Hepatocyte (in vitro differentiated cells): Measurements from ENCODE around the gene IPO11. TPM values are rescaled to one million over a fixed set of nuclear protein-coding genes. Genes with fewer than 3 reads are reported as not detected.

Source experiments
- DNase-seq: peaks from one replicate; pipeline ENCODE4 v3.0.0-alpha.2; 2016; ENCODE audit warnings: low spot score
- H2AFZ ChIP-seq: fragments of 200-600 bp; sonication (generic); 2 replicates; pipeline ENCODE4 v1.6.0; 2016; ENCODE audit warnings: antibody characterized with exemption, mild to moderate bottlenecking
- H3K27ac ChIP-seq: fragments of 200-600 bp; sonication (generic); 2 replicates; pipeline ENCODE4 v1.5.1; 2016; ENCODE audit warnings: mild to moderate bottlenecking
- H3K27me3 ChIP-seq: fragments of 200-600 bp; sonication (generic); 2 replicates; pipeline ENCODE4 v1.6.1; 2016
- H3K36me3 ChIP-seq: fragments of 200-600 bp; sonication (generic); replicated peaks from 2 replicates; pipeline ENCODE4 v1.5.1; 2016; ENCODE audit warnings: low read depth; ENCODE audit not compliant: insufficient read depth
- H3K4me1 ChIP-seq: fragments of 200-600 bp; sonication (generic); 2 replicates; pipeline ENCODE4 v1.5.1; 2016; ENCODE audit warnings: mild to moderate bottlenecking, moderate library complexity; ENCODE audit not compliant: insufficient read depth
- H3K4me2 ChIP-seq: fragments of 200-600 bp; sonication (generic); 2 replicates; pipeline ENCODE4 v1.6.0; 2016
- H3K4me3 ChIP-seq: fragments of 200-600 bp; sonication (generic); 2 replicates; pipeline ENCODE4 v1.5.1; 2016; ENCODE audit warnings: mild to moderate bottlenecking
- H3K79me2 ChIP-seq: fragments of 200-600 bp; sonication (generic); 2 replicates; pipeline ENCODE4 v1.6.0; 2017; ENCODE audit warnings: mild to moderate bottlenecking
- H3K9me2 ChIP-seq: fragments of 200-600 bp; sonication (generic); replicated peaks from 2 replicates; pipeline ENCODE4 v1.6.0; 2017; ENCODE audit warnings: mild to moderate bottlenecking; ENCODE audit not compliant: insufficient read depth
- H3K9me3 ChIP-seq: fragments of 200-600 bp; sonication (generic); 2 replicates; pipeline ENCODE4 v1.5.1; 2016; ENCODE audit warnings: low read depth, mild to moderate bottlenecking
- H4K20me1 ChIP-seq: fragments of 200-600 bp; sonication (generic); 2 replicates; pipeline ENCODE4 v1.6.0; 2016; ENCODE audit warnings: mild to moderate bottlenecking; ENCODE audit not compliant: insufficient read depth, poor library complexity, severe bottlenecking
- EZH2 ChIP-seq: fragments of 200-600 bp; sonication (generic); IDR thresholded peaks from 2 replicates; pipeline ENCODE4 v1.6.1; 2016; ENCODE audit warnings: antibody characterized with exemption, mild to moderate bottlenecking, borderline replicate concordance
- EZH2phosphoT487 ChIP-seq: fragments of 200-600 bp; sonication (generic); IDR thresholded peaks from one replicate; pipeline ENCODE4 v1.6.1; 2018; ENCODE audit warnings: antibody characterized with exemption, mild to moderate bottlenecking, low read depth, moderate library complexity; ENCODE audit not compliant: unreplicated experiment, severe bottlenecking
- WGBS: methylation state at CpG from one replicate; pipeline ENCODE4 v1.1.6; 2016; ENCODE audit warnings: low lambda C conversion rate; ENCODE audit errors: missing lambda C conversion rate; 5-methylcytosine and 5-hydroxymethylcytosine counted together
- polyA plus RNA-seq: library from polyadenylated mRNA; unstranded; fragments of >200 nt; fragmentation: Nextera tagmentation; extraction: Ambion mirVana; gene quantifications from 2 replicates; pipeline ENCODE4 v1.2.1, GENCODE V29; 2016
- total RNA-seq: library from RNA; depleted of rRNA; stranded (reverse); fragments of >200 nt; gene quantifications from 2 replicates; pipeline ENCODE4 v1.2.3, GENCODE V29; 2014
- TF ChIP-seq, protein P1 (sequence below): fragments of 200-600 bp; sonication (generic); IDR thresholded peaks from 2 replicates; pipeline ENCODE4 v1.5.1; 2016; ENCODE audit warnings: antibody characterized with exemption, mild to moderate bottlenecking; ENCODE audit not compliant: poor library complexity

The IPO11 gene
- total and polyA plus RNA-seq, 2 experiments from 2014 or later, result 10.3 to 24.2 TPM

DNA sequence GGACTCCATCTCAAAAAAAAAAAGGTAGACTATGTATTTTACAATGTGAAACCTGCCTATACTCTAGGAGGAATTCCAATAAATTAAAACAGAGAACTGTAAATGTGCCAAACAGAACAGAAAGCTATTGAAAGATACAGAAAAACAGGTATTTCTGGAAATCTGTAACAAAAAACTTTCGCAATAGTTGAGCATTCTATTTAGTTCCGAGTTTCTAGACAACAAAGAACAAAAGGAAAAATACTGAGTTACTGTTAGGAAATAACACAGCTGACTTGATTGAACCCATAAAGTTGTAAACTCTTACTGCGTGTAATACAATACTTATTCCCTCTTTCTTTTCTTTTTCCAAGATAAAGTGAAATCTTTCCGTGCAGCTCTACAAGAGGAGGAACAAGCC is 27.4 kb upstream of the IPO11 start:
- Histone ChIP-seq H3K9me2 (no peaks in the 10 kb centered on the region), H3K4me2 (peak overlapping the region; percentile 26), H3K4me3 (no peak overlapping the region), H4K20me1 (no peaks in the 10 kb centered on the region), H3K4me1 (no peaks in the 10 kb centered on the region), H3K9me3 (no peaks in the 10 kb centered on the region), H2AFZ (no peak overlapping the region), H3K27ac (peak overlapping the region; percentile 46), H3K79me2 (no peaks in the 10 kb centered on the region), H3K36me3 (no peaks in the 10 kb centered on the region), H3K27me3 (no peaks in the 10 kb centered on the region)
- WGBS, result 64% methylated on average over 4 of the region's 4 CpGs
- no peak for TF ChIP-seq EZH2phosphoT487
- no peak for TF ChIP-seq EZH2
- TF ChIP-seq, protein P1, sequence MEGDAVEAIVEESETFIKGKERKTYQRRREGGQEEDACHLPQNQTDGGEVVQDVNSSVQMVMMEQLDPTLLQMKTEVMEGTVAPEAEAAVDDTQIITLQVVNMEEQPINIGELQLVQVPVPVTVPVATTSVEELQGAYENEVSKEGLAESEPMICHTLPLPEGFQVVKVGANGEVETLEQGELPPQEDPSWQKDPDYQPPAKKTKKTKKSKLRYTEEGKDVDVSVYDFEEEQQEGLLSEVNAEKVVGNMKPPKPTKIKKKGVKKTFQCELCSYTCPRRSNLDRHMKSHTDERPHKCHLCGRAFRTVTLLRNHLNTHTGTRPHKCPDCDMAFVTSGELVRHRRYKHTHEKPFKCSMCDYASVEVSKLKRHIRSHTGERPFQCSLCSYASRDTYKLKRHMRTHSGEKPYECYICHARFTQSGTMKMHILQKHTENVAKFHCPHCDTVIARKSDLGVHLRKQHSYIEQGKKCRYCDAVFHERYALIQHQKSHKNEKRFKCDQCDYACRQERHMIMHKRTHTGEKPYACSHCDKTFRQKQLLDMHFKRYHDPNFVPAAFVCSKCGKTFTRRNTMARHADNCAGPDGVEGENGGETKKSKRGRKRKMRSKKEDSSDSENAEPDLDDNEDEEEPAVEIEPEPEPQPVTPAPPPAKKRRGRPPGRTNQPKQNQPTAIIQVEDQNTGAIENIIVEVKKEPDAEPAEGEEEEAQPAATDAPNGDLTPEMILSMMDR, result no peak
- no peak for DNase-seq

DNA sequence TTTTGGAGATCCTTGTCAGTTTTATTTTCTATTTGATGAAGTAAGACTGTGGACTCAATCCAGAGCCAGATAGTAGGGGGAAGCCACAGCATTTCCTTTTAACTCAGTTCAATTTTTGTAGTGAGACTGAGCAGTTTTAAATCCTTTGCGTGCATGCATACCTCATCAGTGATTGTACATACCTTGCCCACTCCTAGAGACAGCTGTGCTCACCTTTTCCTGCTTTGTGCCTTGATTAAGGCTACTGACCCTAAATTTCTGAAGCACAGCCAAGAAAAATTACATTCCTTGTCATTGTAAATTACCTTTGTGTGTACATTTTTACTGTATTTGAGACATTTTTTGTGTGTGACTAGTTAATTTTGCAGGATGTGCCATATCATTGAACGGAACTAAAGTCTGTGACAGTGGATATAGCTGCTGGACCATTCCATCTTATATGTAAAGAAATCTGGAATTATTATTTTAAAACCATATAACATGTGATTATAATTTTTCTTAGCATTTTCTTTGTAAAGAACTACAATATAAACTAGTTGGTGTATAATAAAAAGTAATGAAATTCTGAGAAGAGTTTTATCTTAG is 26.7 kb upstream of the IPO11 start:
- TF ChIP-seq, protein P1, result no peak
- no peak for TF ChIP-seq EZH2phosphoT487
- Histone ChIP-seq H4K20me1 (no peaks in the 10 kb centered on the region), H2AFZ (no peak overlapping the region), H3K4me1 (no peaks in the 10 kb centered on the region), H3K79me2 (no peaks in the 10 kb centered on the region), H3K27ac (peak overlapping the region; percentile 46), H3K9me2 (no peaks in the 10 kb centered on the region), H3K27me3 (no peaks in the 10 kb centered on the region), H3K4me2 (peak overlapping the region; percentile 1), H3K4me3 (no peak overlapping the region), H3K9me3 (no peaks in the 10 kb centered on the region), H3K36me3 (no peaks in the 10 kb centered on the region)
- WGBS, result 88% methylated on average over 2 of the region's 2 CpGs
- no peak for DNase-seq

DNA sequence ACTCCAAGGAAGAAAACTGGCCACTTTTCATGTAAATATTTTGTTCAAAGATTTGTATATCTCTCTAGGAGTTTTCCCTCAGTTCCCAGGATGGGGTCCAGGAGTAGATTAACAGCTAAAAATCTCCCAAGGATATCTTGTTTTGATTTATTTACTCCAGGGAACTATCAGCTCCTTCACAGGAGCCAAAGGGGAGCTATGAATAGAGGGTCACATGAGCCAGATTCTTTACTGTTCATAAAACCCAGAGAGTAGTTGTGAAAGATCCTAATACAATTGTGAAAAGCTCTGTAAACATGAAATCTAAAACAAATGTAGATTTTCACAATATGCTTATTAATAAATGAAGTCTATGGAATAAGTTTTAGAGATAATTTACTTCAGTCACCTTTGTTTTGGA is 25.7 kb upstream of the IPO11 start:
- H3K27ac ChIP-seq, result peak overlapping the region; percentile 7

More for the DNA sequence above, 25.7 kb upstream of the IPO11 start:
- Histone ChIP-seq H3K4me3 (no peak overlapping the region), H3K9me3 (no peaks in the 10 kb centered on the region), H4K20me1 (no peaks in the 10 kb centered on the region), H2AFZ (no peak overlapping the region), H3K27me3 (no peaks in the 10 kb centered on the region), H3K4me2 (no peak overlapping the region), H3K4me1 (no peaks in the 10 kb centered on the region), H3K79me2 (no peaks in the 10 kb centered on the region), H3K9me2 (no peaks in the 10 kb centered on the region), H3K36me3 (no peaks in the 10 kb centered on the region)
- DNase-seq, result no peak
- no peak for TF ChIP-seq EZH2
- TF ChIP-seq EZH2phosphoT487, result no peak
- TF ChIP-seq, protein P1, result no peak
